H9 (cell line): ENCODE measurements around the gene OR5I1. TPM values are rescaled to one million over a fixed set of nuclear protein-coding genes. Genes with fewer than 3 reads are reported as not detected.
"Not testable (repeated sequence)": the region's sequence is repeated elsewhere in the genome, so short reads cannot be mapped to it uniquely, and the experiment has no call there.

Experiments
- DNase-seq: peaks from one replicate; pipeline ENCODE4 v3.0.0-alpha.2; 2017
- H2AFZ ChIP-seq: one replicate; pipeline ENCODE4 v1.6.1; 2013; ENCODE audit warnings: mild to moderate bottlenecking, low read length, control low read depth, moderate library complexity
- H2AK5ac ChIP-seq: 2 replicates; pipeline ENCODE4 v1.6.1; 2013; ENCODE audit warnings: low read length, control low read depth, mixed read lengths; ENCODE audit not compliant: insufficient read length
- H2BK120ac ChIP-seq: one replicate; pipeline ENCODE4 v1.6.1; 2013; ENCODE audit warnings: low read depth, mild to moderate bottlenecking, low read length, control low read depth, inconsistent platforms; ENCODE audit not compliant: poor library complexity, severe bottlenecking
- H2BK12ac ChIP-seq: 2 replicates; pipeline ENCODE4 v1.6.1; 2013; ENCODE audit warnings: low read length, control low read depth, mixed read lengths, low read depth; ENCODE audit not compliant: insufficient read length
- H2BK15ac ChIP-seq: 2 replicates; pipeline ENCODE4 v1.6.1; 2013; ENCODE audit warnings: low read depth, low read length, control low read depth
- H2BK20ac ChIP-seq: one replicate; pipeline ENCODE4 v1.6.1; 2013; ENCODE audit warnings: low read depth, mild to moderate bottlenecking, low read length, control low read depth, inconsistent platforms; ENCODE audit not compliant: poor library complexity, severe bottlenecking
- H2BK5ac ChIP-seq: 2 replicates; pipeline ENCODE4 v1.6.1; 2013; ENCODE audit warnings: low read length, control low read depth, mixed read lengths; ENCODE audit not compliant: insufficient read length
- H3K14ac ChIP-seq: 2 replicates; pipeline ENCODE4 v1.6.1; 2013; ENCODE audit warnings: low read length, control low read depth; ENCODE audit not compliant: insufficient read depth
- H3K18ac ChIP-seq: 2 replicates; pipeline ENCODE4 v1.6.1; 2013; ENCODE audit warnings: low read depth, mild to moderate bottlenecking, mixed read lengths, low read length, control low read depth; ENCODE audit not compliant: insufficient read length
- H3K23ac ChIP-seq: 2 replicates; pipeline ENCODE4 v1.6.1; 2013; ENCODE audit warnings: low read length, control low read depth, mixed read lengths, low read depth; ENCODE audit not compliant: insufficient read length
- H3K23me2 ChIP-seq: 2 replicates; pipeline ENCODE4 v1.6.1; 2013; ENCODE audit warnings: low read depth, mild to moderate bottlenecking, mixed read lengths, low read length, control low read depth; ENCODE audit not compliant: insufficient read length, poor library complexity, severe bottlenecking
- H3K27ac ChIP-seq: 2 replicates; pipeline ENCODE4 v1.5.1; 2013; ENCODE audit warnings: low read length, control low read depth, mixed read lengths, low read depth; ENCODE audit not compliant: insufficient read length
- H3K27me3 ChIP-seq: 2 replicates; pipeline ENCODE4 v1.6.1; 2013; ENCODE audit warnings: low read length, control low read depth, inconsistent platforms; ENCODE audit not compliant: insufficient read depth
- H3K4ac ChIP-seq: 2 replicates; pipeline ENCODE4 v1.6.1; 2013; ENCODE audit warnings: low read depth, mild to moderate bottlenecking, control low read depth, inconsistent platforms, low read length, moderate library complexity
- H3K4me1 ChIP-seq: 2 replicates; pipeline ENCODE4 v1.6.1; 2013; ENCODE audit warnings: low read length, control low read depth, inconsistent platforms; ENCODE audit not compliant: insufficient read depth
- H3K4me2 ChIP-seq: 2 replicates; pipeline ENCODE4 v1.6.1; 2013; ENCODE audit warnings: low read length, control low read depth, mixed read lengths; ENCODE audit not compliant: insufficient read length, insufficient read depth
- H3K56ac ChIP-seq: 2 replicates; pipeline ENCODE4 v1.6.1; 2013; ENCODE audit warnings: low read depth, mild to moderate bottlenecking, mixed read lengths, low read length, control low read depth; ENCODE audit not compliant: insufficient read length
- H3K79me1 ChIP-seq: 2 replicates; pipeline ENCODE4 v1.6.1; 2013; ENCODE audit warnings: low read depth, mild to moderate bottlenecking, moderate library complexity, low read length, control low read depth, inconsistent platforms; ENCODE audit not compliant: insufficient read depth, poor library complexity, severe bottlenecking
- H3K79me2 ChIP-seq: 2 replicates; pipeline ENCODE4 v1.6.1; 2013; ENCODE audit warnings: low read length, control low read depth, inconsistent platforms; ENCODE audit not compliant: insufficient read depth
- H3K9ac ChIP-seq: 2 replicates; pipeline ENCODE4 v1.6.1; 2013; ENCODE audit warnings: low read length, control low read depth, mixed read lengths; ENCODE audit not compliant: insufficient read length; ENCODE audit errors: extremely low read depth
- H3K9me3 ChIP-seq: one replicate; pipeline ENCODE4 v1.6.1; 2013; ENCODE audit warnings: low read depth, low read length, inconsistent platforms; ENCODE audit not compliant: control insufficient read depth
- H3T11ph ChIP-seq: one replicate; pipeline ENCODE4 v1.6.1; 2013; ENCODE audit warnings: mild to moderate bottlenecking, low read length, control low read depth, inconsistent platforms
- H4K20me1 ChIP-seq: one replicate; pipeline ENCODE4 v1.6.1; 2013; ENCODE audit not compliant: control insufficient read depth, insufficient read length, insufficient read depth
- H4K5ac ChIP-seq: 2 replicates; pipeline ENCODE4 v1.6.1; 2013; ENCODE audit warnings: low read depth, mild to moderate bottlenecking, mixed read lengths, low read length, control low read depth; ENCODE audit not compliant: insufficient read length
- H4K8ac ChIP-seq: replicated peaks from 2 replicates; pipeline ENCODE4 v1.6.1; 2013; ENCODE audit warnings: low read length, control low read depth, mixed read lengths, low read depth; ENCODE audit not compliant: insufficient read length
- H4K91ac ChIP-seq: 2 replicates; pipeline ENCODE4 v1.6.1; 2013; ENCODE audit warnings: low read depth, mild to moderate bottlenecking, moderate library complexity, mixed read lengths, low read length, control low read depth; ENCODE audit not compliant: insufficient read length
- H3K27ac Mint-ChIP-seq, 3 experiments: 2 replicates in 2 of 3; 3 replicates in 1 of 3; pipeline ENCODE4 v1.8.0; 2020 to 2021; ENCODE audit warnings: mixed read lengths in 3 of 3, mild to moderate bottlenecking in 1 of 3, moderate library complexity in 1 of 3
- H3K27me3 Mint-ChIP-seq: 2 replicates; pipeline ENCODE4 v1.8.0; 2021; ENCODE audit warnings: low read depth, mild to moderate bottlenecking, moderate library complexity, mixed read lengths
- H3K36me3 Mint-ChIP-seq, 3 experiments: 2 replicates in 2 of 3; 3 replicates in 1 of 3; pipeline ENCODE4 v1.8.0; 2020 to 2021; ENCODE audit warnings: low read depth in 3 of 3, mixed read lengths in 3 of 3; ENCODE audit not compliant: insufficient read depth in 1 of 3
- H3K4me1 Mint-ChIP-seq, 2 experiments: 2 replicates each; pipeline ENCODE4 v1.8.0; 2020; ENCODE audit warnings: mixed read lengths in 2 of 2
- H3K4me3 Mint-ChIP-seq, 2 experiments: 2 replicates in 1 of 2; 3 replicates in 1 of 2; pipeline ENCODE4 v1.8.0; 2020 to 2021; ENCODE audit warnings: mild to moderate bottlenecking in 2 of 2, mixed read lengths in 2 of 2, moderate library complexity in 1 of 2
- H3K9me3 Mint-ChIP-seq, 2 experiments: 2 replicates in 1 of 2; 3 replicates in 1 of 2; pipeline ENCODE4 v1.8.0; 2020; ENCODE audit warnings: mild to moderate bottlenecking in 2 of 2, mixed read lengths in 2 of 2, moderate library complexity in 1 of 2
- WGBS: extraction: QIAGEN DNeasy Blood & Tissue Kit; methylation state at CpG from one replicate; pipeline ENCODE4 v1.1.7; 2013; ENCODE audit warnings: missing lambda C conversion rate, low lambda C conversion rate, mixed read lengths; ENCODE audit not compliant: insufficient read length; ENCODE audit errors: extremely low coverage; 5-methylcytosine and 5-hydroxymethylcytosine counted together
- total RNA-seq: library from RNA; stranded (reverse); gene quantifications from 2 replicates; pipeline ENCODE4 v1.2.1, GENCODE V29; 2021
- TF ChIP-seq, protein P1 (sequence below): fragments of 200-600 bp; sonication (generic); conservative IDR thresholded peaks from 3 replicates; pipeline ENCODE4 v1.8.0; 2021; ENCODE audit warnings: antibody characterized with exemption, mild to moderate bottlenecking

OR5I1 gene
- total RNA-seq, 1 experiment from 2014 or later: not detected

DNA sequence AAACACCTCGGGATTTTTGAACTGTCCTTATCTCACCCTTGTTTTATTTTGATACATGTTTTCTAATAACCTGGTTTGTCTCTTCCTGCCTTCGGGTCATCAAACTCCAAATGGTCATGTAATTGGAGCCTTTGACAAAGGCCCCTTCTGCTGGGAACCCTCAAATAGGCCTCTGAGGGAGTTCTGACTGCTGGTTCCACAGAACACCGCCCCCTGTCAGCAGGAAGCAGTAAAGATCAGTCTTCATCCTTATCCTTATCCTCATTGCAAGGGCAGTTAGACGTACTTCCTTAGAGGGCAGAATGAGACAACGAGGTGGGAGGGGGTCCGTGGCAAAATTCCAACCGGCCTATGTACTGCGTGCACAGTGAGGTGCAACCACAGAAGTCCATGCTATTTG lies 41.0 kb downstream of the OR5I1 start:
- no peak overlapping the region for H4K91ac ChIP-seq
- H2BK5ac ChIP-seq: no peak overlapping the region
- no peaks in the 10 kb centered on the region for H3K4me1 ChIP-seq
- no CpG with 5 or more reads among the region's 8 CpGs for WGBS
- no peak overlapping the region for H4K8ac ChIP-seq
- H3K4me3 Mint-ChIP-seq: no peak overlapping the region
- H3K9me3 ChIP-seq: peaks cover 33% of the 10 kb centered on the region
- H3K36me3 Mint-ChIP-seq: peaks cover 0 to 22% (median 6%) of the 10 kb centered on the region in 3 experiments; a peak in 5 of 7 replicates
- H3K4me1 Mint-ChIP-seq: no peaks in the 10 kb centered on the region
- H2BK20ac ChIP-seq: no peak overlapping the region
- H3K56ac ChIP-seq: no peak overlapping the region
- no peak overlapping the region for H2AK5ac ChIP-seq
- H4K5ac ChIP-seq: no peak overlapping the region
- no peak overlapping the region for H3K18ac ChIP-seq
- H3K4me2 ChIP-seq: no peak overlapping the region
- no peak overlapping the region for H2AFZ ChIP-seq
- no peak for DNase-seq
- H3K27me3 Mint-ChIP-seq: peaks cover 2% of the 10 kb centered on the region
- H3K23me2 ChIP-seq: no peaks in the 10 kb centered on the region
- no peaks in the 10 kb centered on the region for H3K27me3 ChIP-seq
- no peaks in the 10 kb centered on the region for H3K79me2 ChIP-seq
- no peaks in the 10 kb centered on the region for H3K79me1 ChIP-seq
- H3K27ac ChIP-seq: no peak overlapping the region
- no peak overlapping the region for H3K23ac ChIP-seq
- TF ChIP-seq, protein P1, sequence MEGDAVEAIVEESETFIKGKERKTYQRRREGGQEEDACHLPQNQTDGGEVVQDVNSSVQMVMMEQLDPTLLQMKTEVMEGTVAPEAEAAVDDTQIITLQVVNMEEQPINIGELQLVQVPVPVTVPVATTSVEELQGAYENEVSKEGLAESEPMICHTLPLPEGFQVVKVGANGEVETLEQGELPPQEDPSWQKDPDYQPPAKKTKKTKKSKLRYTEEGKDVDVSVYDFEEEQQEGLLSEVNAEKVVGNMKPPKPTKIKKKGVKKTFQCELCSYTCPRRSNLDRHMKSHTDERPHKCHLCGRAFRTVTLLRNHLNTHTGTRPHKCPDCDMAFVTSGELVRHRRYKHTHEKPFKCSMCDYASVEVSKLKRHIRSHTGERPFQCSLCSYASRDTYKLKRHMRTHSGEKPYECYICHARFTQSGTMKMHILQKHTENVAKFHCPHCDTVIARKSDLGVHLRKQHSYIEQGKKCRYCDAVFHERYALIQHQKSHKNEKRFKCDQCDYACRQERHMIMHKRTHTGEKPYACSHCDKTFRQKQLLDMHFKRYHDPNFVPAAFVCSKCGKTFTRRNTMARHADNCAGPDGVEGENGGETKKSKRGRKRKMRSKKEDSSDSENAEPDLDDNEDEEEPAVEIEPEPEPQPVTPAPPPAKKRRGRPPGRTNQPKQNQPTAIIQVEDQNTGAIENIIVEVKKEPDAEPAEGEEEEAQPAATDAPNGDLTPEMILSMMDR: 0 out of 3 replicates have a peak, but pooled peaks have one; percentile 11
- no peak overlapping the region for H2BK120ac ChIP-seq
- no peaks in the 10 kb centered on the region for H4K20me1 ChIP-seq
- H3K9me3 Mint-ChIP-seq: peaks cover 67 to 73% of the 10 kb centered on the region in 2 experiments
- no peak overlapping the region for H3T11ph ChIP-seq
- H3K27ac Mint-ChIP-seq: no peak overlapping the region
- no peak overlapping the region for H3K14ac ChIP-seq
- no peak overlapping the region for H2BK15ac ChIP-seq
- H2BK12ac ChIP-seq: no peak overlapping the region
- H3K4ac ChIP-seq: no peak overlapping the region
- H3K9ac ChIP-seq: no peak overlapping the region

DNA sequence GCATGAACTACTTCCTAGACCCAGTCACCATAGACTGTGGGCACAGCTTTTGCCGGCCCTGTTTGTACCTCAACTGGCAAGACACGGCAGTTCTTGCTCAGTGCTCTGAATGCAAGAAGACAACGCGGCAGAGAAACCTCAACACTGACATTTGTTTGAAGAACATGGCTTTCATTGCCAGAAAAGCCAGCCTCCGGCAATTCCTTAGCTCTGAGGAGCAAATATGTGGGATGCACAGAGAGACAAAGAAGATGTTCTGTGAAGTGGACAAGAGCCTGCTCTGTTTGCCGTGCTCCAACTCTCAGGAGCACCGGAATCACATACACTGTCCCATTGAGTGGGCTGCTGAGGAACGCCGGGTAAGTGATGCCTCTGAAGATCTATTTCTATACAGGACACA lies 50.7 kb downstream of the OR5I1 start:
- not testable (repeated sequence) for H3K4me1 Mint-ChIP-seq, H3K79me1 ChIP-seq, H3K14ac ChIP-seq, H4K20me1 ChIP-seq, H3K18ac ChIP-seq, H3K9ac ChIP-seq, H3K4me2 ChIP-seq, H3K4me3 Mint-ChIP-seq, H3K36me3 Mint-ChIP-seq, H3K23ac ChIP-seq, H3K79me2 ChIP-seq, H3K27ac ChIP-seq, H4K91ac ChIP-seq, H2BK120ac ChIP-seq, H2BK20ac ChIP-seq, H2BK15ac ChIP-seq, DNase-seq, H3K56ac ChIP-seq, H4K5ac ChIP-seq, H3T11ph ChIP-seq, H4K8ac ChIP-seq, H2AFZ ChIP-seq, H3K27ac Mint-ChIP-seq, H2BK12ac ChIP-seq, H2BK5ac ChIP-seq, H3K23me2 ChIP-seq, H2AK5ac ChIP-seq, H3K4ac ChIP-seq, H3K27me3 ChIP-seq, H3K27me3 Mint-ChIP-seq, H3K4me1 ChIP-seq
- WGBS: no CpG with 5 or more reads among the region's 9 CpGs
- peaks cover 11% of the 10 kb centered on the region for H3K9me3 ChIP-seq
- H3K9me3 Mint-ChIP-seq: peaks cover 79 to 83% of the 10 kb centered on the region in 2 experiments
